Stimulated activated CD4-positive, alpha-beta T cell treated with anti-CD3 and anti-CD28 coated beads, Interleukin-1b, Interleukin-23, amount 100 ng/mL, for 4 hours (primary cell): ENCODE measurements around the gene AQP2.
"Not testable (repeated sequence)": the region's sequence is repeated elsewhere in the genome, so short reads cannot be mapped to it uniquely, and the experiment has no call there.

Experiments
- DNase-seq, 2 donors: peaks; one replicate each; pipeline ENCODE4 v3.0.0-alpha.2; 2020; ENCODE audit warnings: low read depth in 2 of 2

Gene AQP2

DNA sequence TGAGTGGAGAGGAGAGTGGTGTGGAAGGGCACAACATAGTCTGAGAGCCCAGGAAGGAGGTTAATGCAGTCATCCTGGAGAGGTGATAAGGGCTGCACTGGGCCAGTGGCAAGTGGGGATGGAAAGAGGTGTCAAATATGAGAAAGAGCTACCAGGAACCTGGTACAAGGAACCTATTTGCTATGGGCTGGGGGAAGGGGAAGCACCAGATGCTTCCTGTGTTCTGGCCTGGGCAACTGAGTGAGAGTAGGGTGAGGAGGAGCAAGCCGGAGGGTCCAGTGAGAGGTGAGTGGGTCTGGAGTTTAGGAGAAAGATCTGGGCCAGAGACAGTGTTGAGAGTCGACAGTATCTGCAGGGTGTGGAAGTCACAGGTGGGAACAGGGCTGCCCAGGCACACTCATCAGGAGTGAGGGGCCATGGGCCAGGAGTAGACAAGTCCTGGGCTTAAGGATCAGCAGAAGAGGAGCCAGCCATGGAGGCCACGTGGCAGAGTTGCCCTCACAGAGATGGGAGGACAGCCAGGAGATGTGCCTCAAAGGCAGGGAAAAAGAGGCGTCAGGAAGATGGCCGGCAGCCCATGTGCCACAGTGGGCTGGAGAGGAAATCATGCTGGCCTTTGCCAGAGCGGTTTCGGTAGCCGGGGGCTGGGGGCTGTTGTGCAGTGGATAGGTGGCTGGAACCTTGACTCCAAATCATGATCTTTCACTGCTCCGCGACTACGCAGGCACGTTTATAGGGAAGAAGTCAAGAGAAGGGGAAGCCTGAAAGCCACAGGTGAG lies 19.3 kb downstream of the AQP2 start:
- DNase-seq: no peak

DNA sequence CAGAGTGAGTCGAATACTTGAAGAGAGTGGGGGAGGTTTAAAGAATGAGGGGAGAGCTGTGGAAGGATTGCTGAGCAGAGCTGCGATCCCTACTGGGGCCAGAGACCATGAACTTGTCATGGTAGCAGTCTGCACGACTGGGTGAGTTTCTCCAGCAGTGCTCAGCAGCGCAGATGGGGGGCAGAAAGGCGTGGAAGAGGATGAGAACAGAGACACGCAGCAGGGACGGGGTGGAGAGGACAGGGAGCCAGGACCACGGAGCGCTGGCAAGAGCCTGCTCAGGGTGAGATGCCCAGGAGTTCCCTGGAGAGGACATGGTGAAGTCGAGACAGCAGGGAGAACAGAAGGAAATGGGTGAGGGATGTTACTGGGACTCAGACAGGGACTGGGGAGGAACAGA lies 20.1 kb downstream of the AQP2 start:
- DNase-seq: no peak

DNA sequence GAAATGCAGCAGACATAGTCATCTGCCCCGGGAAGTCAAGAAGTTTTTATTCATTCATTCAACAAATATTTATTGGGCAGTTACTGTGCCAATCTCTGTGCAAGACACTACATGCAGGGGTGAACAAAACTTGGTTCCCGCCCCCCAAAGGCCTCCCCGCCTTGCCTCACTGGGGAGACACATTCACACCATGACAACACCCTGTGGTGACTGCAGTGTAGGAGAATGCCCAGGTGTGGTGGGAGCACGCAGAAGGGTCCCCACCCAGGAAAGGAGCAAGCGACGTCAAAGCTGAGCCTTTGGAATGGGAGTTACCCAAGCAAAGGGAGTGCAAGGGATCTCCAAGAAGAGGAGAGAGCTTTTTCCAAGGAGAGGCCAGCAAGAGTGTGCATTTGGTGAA lies 20.6 kb downstream of the AQP2 start:
- no peak for DNase-seq

DNA sequence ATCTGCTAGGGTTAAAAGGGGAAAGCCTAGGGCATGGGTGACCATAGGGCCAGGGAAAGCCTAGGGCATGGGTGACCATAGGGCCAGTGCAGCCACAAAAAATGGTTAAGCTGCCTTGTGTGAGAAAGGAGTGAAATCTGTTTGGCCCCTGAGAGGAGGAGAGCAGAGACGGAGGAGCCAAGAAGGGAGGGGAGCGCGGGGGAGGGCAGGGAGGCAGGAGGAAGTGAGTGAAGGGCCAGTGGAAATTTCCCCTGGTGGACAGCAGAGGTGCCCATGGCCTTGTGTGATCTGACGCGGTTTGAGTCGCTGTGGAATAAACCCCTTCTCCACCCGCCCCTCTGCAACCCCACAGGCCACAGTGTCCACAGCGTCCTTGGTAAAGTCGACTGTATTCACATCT lies 21.6 kb downstream of the AQP2 start:
- DNase-seq: no peak

DNA sequence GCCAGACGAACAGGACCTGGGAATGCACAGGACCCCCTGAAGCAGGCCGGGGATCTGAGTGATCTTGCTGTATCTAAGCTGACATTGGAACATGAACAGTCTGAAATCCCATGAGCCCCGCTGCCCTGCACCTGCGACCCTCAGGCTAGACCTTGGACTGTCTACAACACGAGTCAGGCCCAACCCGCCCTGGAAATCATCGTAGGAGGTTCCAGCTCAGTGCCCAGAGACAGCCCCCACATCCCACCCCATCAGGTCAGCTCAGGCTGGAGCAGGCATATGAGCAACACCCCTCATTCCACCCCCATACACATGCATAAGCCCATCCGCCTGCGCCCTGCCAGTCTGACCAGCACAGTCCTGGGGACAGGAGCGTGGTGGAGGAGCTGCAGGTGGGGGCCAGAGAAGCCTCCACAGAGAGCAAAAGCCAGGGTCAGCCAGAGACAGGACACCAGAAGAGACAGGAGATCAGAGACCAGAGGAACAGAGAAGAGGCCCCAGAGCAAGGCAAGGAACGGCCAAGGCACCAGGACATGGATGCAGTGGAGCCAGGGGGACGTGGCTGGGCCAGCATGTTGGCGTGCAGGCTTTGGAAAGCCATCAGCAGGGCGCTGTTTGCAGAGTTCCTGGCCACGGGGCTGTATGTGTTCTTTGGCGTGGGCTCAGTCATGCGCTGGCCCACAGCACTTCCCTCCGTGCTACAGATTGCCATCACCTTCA lies 22.3 kb downstream of the AQP2 start, which contains the start of gene AQP6:
TSS of gene AQP6 (plus strand) at position 307 of the 720 bp plus-strand sequence. CDS start at position 534, 227 bp downstream.
- no peak for DNase-seq

DNA sequence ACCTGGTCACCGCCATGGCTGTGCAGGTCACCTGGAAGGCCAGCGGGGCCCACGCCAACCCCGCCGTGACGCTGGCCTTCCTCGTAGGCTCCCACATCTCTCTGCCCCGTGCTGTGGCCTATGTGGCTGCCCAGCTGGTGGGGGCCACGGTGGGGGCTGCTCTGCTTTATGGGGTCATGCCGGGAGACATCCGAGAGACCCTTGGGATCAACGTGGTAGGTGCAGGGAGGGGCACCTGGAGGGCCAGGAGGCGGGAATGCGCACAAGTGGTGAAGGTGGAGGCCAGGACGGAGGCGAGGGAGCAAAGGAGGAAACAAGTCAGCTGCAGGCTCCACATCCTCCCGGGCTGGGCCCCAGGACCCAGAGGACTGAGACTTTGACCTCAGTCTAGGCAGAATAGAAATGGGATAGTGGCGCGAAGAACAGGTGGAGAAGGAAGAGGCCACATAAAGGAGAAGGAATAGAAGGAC lies 22.9 kb downstream of the AQP2 start:
- no peak for DNase-seq

DNA sequence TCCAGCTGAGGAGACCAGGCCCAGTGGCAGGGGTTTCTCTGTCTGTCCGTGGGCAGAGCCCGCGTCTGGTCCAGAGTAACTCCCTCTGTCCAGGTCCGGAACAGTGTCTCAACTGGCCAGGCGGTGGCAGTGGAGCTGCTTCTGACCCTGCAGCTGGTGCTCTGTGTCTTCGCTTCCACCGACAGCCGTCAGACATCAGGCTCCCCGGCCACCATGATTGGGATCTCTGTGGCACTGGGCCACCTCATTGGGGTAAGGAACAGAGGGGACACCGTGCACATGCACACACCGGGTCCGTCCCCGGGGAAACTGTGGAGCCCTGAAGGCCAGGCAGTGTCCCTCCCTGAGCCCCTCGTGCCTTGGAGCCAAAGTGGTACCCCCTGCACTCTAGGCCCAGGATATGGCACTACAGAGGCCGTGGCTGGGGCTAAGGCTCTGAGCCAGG lies 23.7 kb downstream of the AQP2 start:
- DNase-seq: no peak

DNA sequence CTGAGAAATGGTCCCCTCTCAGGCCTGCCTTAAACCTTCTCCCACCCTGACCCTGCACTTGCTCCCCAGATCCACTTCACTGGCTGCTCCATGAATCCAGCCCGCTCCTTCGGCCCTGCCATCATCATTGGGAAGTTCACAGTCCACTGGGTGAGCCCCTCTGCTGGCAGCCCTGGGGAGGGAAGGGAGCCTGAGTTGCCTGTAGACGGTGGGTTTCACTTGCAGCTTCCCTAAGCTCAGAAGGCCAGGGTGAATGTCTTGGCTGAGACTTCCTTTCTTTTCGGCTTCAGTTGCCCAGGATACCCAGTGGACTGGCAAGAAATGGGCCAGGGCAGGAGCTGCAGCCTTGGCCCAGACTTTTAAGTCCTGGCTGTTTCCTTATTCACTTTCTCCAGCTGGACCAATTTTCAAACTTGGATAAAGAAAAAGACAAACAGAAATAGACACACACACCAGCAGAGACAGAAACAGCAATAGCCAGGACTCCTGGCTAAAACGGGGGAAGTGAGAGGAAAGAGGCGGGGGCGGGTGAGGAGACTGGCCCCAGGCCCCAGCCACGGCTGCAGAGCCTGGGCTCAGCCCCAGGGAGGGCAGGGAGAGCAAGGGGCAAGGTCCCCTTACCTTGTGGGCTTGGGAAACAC lies 24.3 kb downstream of the AQP2 start:
- no peak for DNase-seq

DNA sequence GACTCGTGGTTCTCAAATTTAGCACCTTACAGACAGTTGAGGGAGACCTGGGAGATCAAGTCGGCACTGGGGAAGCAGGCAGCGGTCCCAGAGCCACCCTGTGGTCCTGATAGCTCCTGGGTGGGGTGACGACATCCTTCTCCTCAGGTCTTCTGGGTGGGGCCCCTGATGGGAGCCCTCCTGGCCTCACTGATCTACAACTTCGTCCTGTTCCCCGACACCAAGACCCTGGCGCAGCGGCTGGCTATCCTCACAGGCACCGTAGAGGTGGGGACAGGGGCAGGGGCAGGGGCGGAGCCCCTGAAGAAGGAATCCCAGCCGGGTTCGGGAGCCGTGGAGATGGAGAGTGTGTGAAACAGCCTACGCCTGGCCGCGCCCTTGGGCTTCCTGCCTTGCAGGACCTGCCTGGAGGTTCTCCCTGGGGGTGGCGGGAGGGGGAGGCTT lies 24.8 kb downstream of the AQP2 start:
- no peak for DNase-seq

DNA sequence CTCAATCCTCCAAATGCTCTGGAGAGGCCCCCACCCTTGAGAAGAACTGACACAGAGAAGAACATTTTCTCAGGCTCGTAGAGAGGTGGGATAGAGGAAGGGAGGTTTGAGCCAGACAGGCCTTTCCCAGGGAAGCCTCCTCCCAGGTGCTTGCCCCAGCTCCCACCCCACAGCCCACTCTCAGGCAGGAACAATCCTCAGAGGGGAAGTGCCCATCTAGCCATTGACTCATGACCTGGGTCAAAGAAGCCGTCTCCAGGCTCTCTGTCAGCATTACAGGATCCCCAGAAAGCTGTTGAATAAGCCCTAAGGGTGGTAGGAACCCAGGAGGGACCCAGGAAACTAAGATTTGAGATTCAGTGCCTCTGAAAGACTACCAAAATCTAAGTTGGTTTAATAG lies 26.0 kb downstream of the AQP2 start:
- DNase-seq: no peak

DNA sequence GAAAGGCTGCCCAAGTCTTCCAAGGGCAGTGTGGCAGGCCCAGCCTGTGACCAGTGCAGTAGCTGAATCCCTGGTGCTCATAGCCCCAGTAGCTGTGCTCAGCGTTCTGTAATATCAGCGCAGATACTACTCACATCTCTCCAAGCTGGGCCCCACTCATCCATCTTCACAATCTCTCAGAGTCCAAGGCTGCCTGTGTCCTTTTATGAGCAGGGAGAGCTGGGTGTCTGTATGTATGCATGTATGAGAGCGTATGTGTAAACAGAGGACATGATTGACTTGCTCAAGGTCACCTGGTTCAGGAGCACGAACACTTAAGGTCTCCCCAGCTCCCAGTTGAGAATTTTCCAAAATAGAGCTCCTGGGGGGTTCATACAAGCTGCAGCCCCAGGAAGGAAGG lies 27.6 kb downstream of the AQP2 start:
- no peak for DNase-seq

DNA sequence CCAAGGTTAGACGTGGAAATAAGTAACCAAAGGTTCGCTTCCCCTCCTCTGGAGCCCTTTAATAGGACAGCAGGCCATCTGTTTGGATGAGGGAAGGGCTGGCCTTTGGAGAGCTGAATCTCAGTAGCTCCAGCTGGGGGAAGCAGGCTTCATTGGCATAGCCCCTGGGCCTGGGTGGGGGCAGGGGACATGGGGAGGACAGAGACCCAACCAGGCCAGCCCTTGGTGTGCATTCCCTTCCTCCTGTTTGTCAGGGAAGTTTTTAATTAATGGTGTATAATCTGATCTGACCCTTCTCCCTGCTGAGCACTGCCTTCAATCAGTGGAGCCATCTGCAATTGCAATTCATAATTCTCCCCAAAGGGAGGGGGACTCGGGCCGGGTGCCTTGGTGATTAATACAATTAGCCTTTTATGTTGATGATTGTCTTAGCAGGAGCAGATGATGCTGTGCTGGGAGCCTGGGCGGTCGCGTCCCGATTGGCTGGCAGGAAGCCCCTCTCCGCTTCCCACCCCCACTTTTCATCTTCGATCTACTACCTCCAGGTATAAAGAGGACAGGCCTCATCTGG lies 28.6 kb downstream of the AQP2 start:
- no peak for DNase-seq

DNA sequence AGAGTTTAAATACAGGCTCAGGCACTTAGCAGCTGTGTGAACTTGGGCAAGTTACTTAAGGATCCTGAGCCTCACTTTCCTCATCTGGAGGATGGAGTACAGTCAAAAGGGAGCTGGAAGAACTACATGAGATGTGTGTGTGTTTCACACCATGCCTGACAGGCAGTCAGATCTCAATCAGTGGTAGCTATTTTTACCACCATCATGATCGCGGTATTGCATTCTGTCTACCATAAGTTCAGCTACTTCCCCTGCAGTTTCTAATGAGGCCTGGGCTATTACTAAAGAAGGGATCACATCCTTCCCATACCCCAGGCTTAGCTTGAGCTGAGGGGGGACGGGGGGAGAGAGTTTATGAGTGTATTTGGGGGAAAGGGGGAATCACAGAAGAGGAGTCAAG lies 29.3 kb downstream of the AQP2 start:
- DNase-seq: no peak

DNA sequence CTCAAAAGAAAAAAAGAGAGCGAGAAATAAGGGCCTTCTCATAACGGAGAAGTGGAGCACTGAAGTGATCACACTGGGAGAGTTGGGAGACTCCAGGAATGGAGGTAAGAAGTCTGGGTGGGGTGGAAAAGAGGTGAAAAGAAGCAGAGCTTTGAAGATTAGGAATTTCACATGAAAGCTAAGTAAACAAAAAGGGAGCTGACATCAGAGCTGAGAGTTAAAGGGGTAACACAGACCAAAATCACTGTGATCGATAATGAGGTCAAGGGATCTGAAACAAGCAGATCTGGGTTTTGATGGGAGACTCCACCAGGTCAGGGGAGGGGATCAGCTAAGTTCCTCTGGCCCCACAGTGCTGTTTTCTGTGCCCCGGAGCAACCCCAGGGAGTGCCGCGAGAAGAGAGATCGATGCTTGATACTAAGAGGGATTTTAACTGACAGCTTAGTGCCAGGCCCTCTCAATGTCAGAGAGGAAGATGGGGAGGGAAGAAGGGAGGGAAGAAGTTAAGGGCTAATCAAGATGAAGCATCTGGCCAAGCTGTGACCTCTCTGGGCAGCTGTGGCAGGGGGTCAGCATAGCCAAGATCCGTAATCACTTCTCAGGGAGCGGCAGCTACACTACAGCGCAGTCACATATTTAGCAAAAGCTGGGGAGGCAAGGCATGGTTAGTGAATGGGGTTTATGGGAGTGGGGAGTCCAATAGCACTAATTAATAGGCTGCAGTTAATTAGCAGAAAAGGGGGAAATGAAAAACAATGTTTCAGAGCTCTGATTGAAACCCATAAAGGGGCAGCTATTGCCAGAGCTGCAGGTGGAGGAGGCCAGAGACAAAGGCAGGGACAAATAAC lies 30.2 kb downstream of the AQP2 start:
- DNase-seq: no peak

DNA sequence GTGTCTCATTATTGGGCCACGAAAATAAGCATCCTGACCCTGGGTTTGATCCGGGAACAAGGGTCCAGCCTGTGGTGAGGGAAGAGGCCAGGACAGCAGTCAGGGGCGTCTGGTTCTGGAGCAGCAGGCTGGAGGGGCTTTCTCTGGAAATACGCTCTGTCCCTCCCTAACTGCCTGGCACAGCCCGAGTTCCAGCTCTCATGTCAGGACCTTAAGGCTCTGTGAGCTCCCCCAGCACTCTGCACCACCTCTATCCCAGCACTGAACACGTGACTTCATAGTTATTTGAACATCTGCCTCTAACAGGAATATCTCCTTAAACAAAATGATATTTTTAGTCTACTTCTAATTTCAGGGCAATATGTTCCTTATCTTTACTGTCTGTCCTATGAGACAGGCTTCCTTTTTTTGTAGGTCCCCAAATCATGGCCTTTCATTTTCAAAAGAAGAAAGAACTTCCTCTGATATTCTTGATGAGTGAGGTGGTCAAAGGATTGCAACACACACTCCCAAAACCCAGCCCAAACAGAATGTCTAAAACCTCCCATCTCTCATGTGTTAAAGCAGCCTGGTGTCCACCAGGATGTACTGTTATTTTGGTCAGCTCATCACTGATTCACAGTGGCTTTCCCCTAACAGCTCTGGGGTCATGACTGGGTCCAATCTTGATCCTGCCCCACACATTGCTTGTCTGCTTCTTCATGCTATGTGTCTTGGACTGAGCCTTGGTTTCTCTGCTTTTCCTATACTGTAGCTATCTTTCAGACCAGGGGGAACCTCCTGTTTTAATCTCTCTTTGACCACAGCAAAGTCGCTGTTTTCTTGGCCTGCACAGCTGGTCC lies 31.9 kb downstream of the AQP2 start:
- no peak for DNase-seq

DNA sequence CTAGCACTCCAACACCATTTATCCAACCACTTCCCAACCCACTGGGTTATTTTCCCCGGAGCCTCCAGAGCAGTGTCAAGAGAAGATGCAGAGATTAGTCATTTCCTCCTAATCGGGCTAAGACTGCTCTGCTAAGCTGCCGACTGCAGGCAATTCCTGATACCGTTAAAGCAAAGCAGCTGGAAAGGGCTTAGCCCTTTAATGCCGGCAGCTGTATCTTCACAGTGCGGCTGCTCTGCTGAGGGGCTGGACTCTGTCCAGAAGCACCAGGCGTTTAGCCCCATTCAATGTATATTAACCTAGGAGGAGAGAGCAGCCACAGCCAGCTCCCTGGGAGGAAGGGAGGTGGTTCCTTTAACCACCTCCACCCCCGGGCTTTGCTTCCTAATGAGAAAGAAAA lies 33.4 kb downstream of the AQP2 start:
- DNase-seq: no peak

DNA sequence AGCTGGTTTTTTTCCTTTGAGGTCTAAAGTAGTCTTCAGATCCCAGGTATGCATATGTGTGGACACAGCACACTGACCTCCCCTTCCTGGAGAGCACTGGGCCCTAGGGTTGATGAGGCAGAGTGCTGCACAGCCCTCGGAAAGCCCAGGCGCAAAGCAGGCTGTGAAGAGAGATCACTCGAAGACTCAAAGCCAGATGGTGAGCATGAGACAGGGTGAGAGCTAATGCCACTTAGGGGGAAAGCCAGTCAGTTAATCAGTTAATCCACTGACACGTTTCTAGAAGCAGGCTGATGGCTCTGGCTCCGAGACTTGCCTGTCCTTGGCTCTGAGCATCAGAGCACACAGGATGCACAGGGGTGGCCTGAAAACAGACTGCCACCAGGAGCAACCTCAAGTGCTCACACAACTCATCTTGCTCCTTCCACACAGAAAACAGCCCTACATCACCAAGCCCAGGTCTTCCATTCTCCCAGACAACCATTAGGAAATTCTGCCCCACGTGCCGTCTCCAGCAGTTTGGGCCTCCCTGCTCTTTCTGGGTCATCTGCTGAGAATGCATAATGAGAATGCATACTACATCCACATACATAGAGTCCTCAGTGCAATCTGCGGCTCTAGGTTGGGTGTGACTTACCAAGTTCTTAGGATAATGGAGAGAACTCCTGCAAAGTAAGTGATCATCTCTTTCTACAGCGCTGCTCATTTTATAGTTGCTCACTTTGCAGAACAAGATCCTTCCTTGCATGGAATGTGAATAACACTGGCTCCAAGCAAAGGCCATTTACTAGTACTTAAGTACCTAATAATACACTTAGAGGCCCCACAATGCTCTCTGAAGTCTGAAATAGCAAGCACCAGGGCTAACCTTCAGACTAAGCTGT lies 34.2 kb downstream of the AQP2 start:
- no peak for DNase-seq

DNA sequence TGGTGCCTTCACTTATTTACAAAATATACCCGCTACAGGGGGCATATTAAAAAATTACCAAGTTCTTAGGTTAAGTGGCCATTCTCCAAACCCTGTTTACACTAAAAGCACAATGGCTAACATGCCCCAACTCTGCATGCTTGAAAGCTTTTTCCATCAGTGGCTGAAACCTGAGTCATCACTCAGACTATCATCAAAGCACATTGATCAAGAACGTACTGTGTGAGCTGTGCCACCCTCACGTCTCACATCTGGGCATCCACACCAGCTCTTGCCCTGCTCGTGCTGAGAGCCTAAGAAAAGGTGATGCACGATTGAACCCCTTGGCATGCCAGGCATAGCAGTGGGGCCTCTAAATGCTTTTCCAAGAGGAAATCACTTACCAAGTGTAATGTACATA lies 35.4 kb downstream of the AQP2 start:
- no peak for DNase-seq

DNA sequence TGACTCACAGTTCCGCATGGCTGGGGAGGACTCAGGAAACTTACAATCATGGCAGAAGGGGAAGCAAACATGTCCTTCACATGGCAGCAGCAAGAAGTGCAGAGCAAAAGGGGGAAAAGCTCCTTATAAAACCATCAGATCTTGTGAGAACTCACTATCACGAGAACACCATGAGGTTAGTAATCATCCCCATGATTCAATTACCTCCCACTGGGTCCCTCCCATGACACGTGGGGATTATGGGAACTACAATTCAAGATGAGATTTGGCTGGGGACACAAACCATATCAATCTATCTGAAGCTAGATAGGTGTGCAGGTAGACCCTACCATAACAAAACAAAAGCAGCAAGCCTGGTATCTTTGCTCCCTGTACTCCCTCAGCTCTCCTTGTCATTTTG lies 35.9 kb downstream of the AQP2 start:
- DNase-seq: not testable (repeated sequence)
